SK-N-SH (cell line): Measurements from ENCODE around the gene SHMT2. TPM values are rescaled to one million over a fixed set of nuclear protein-coding genes. Genes with fewer than 3 reads are reported as not detected.

Source experiments
- CTCF ChIA-PET: fragments of 300-600, 350-600 bp; formaldehyde crosslinking; extraction: SDS; loops from one replicate; lab custom pipeline; 2021; lab: Yijun Ruan, JAX
- POLR2A ChIA-PET: fragments of 350-600 bp; sonication (Branson Sonifier 250); formaldehyde crosslinking; extraction: SDS; loops from one replicate; lab custom pipeline; 2020; ENCODE audit warnings: antibody characterized with exemption, inconsistent platforms; lab: Yijun Ruan, JAX
- DNase-seq: peaks from one replicate; pipeline ENCODE4 v3.0.0; 2012
- H2AFZ ChIP-seq: fragments of 200-600 bp; sonication (generic); 2 replicates; pipeline ENCODE4 v1.8.1; 2016; ENCODE audit warnings: antibody characterized with exemption, mild to moderate bottlenecking, low read depth
- H3F3A ChIP-seq: fragments of 200-600 bp; sonication (generic); replicated peaks from 2 replicates; pipeline ENCODE3; 2016; ENCODE audit warnings: antibody characterized with exemption, mild to moderate bottlenecking; ENCODE audit not compliant: insufficient read depth
- H3K27ac ChIP-seq, 2 experiments: fragments of 200-500 bp in 1 of 2; fragments of 200-600 bp in 1 of 2; sonication (Bioruptor generic) in 1 of 2; sonication (generic), shearing (Covaris generic) in 1 of 2; 2 replicates each; pipeline versions ENCODE4 v1.5.1 to v1.6.1; 2014 to 2016; ENCODE audit warnings: low read depth in 2 of 2, inconsistent platforms in 1 of 2, low read length in 1 of 2, mild to moderate bottlenecking in 1 of 2, mixed read lengths in 1 of 2
- H3K27me3 ChIP-seq: fragments of 200-600 bp; sonication (generic), shearing (Covaris generic); 2 replicates; pipeline ENCODE4 v1.6.1; 2016; ENCODE audit warnings: mixed run types; ENCODE audit not compliant: insufficient read depth
- H3K36me3 ChIP-seq, 2 experiments: fragments of 200-500 bp in 1 of 2; fragments of 200-600 bp in 1 of 2; sonication (Bioruptor generic) in 1 of 2; sonication (generic) in 1 of 2; replicated peaks in 1 of 2; 2 replicates each; pipeline versions ENCODE3 to v1.5.1; 2014 to 2016; ENCODE audit warnings: low read length in 1 of 2, mild to moderate bottlenecking in 1 of 2; ENCODE audit not compliant: insufficient read depth in 2 of 2, control insufficient read depth in 1 of 2
- H3K4me1 ChIP-seq, 2 experiments: fragments of 200-500 bp in 1 of 2; fragments of 200-600 bp in 1 of 2; sonication (Bioruptor generic) in 1 of 2; sonication (generic), shearing (Covaris generic) in 1 of 2; 2 replicates each; pipeline versions ENCODE4 v1.5.1 to v1.6.1; 2014 to 2016; ENCODE audit warnings: low read depth in 1 of 2, low read length in 1 of 2, mixed run types in 1 of 2; ENCODE audit not compliant: insufficient read depth in 2 of 2, control insufficient read depth in 1 of 2
- H3K4me2 ChIP-seq: fragments of 200-600 bp; sonication (generic), shearing (Covaris generic); 2 replicates; pipeline ENCODE4 v1.6.1; 2017; ENCODE audit warnings: mixed run types
- H3K4me3 ChIP-seq, 2 experiments: fragments of 200-500 bp in 1 of 2; fragments of 200-600 bp in 1 of 2; sonication (Bioruptor generic) in 1 of 2; sonication (generic), shearing (Covaris generic) in 1 of 2; 2 replicates each; pipeline versions ENCODE4 v1.5.1 to v1.8.1; 2014 to 2016; ENCODE audit warnings: low read depth in 2 of 2, inconsistent platforms in 1 of 2, low read length in 1 of 2, mild to moderate bottlenecking in 1 of 2, mixed read lengths in 1 of 2, moderate library complexity in 1 of 2
- H3K79me2 ChIP-seq: fragments of 200-600 bp; sonication (generic); 2 replicates; pipeline ENCODE4 v1.8.1; 2017; ENCODE audit warnings: mild to moderate bottlenecking; ENCODE audit not compliant: insufficient read depth
- H3K9ac ChIP-seq: fragments of 200-600 bp; sonication (generic); 2 replicates; pipeline ENCODE4 v1.6.1; 2017; ENCODE audit warnings: mixed run types
- H3K9me2 ChIP-seq: fragments of 200-600 bp; sonication (generic); 2 replicates; pipeline ENCODE4 v1.6.1; 2017; ENCODE audit warnings: mixed run types
- H3K9me3 ChIP-seq: fragments of 200-600 bp; sonication (generic); 2 replicates; pipeline ENCODE4 v1.6.1; 2017; ENCODE audit warnings: mixed run types, mild to moderate bottlenecking, moderate library complexity
- H4K20me1 ChIP-seq: fragments of 200-600 bp; sonication (generic); 2 replicates; pipeline ENCODE4 v1.6.1; 2017; ENCODE audit warnings: mild to moderate bottlenecking, mixed run types; ENCODE audit not compliant: insufficient read depth
- ELF1 ChIP-seq: IDR thresholded peaks from 2 replicates; pipeline ENCODE4 v1.4.0; 2012
- EP300 ChIP-seq, 2 experiments: IDR thresholded peaks; 2 replicates each; pipeline versions ENCODE4 v1.4.0 to v1.6.1; 2012; ENCODE audit warnings: borderline replicate concordance in 1 of 2, low read depth in 1 of 2, low read length in 1 of 2
- EZH2phosphoT487 ChIP-seq: fragments of 200-600 bp; sonication (generic); IDR thresholded peaks from 2 replicates; pipeline ENCODE4 v1.6.1; 2017; ENCODE audit warnings: low read depth, mixed run types, mild to moderate bottlenecking, antibody characterized with exemption, moderate library complexity, borderline replicate concordance
- FOXM1 ChIP-seq: IDR thresholded peaks from 2 replicates; pipeline ENCODE4 v1.4.0; 2012; ENCODE audit warnings: low read depth, mild to moderate bottlenecking
- GATA2 ChIP-seq: sonication (generic); formaldehyde crosslinking; IDR thresholded peaks from 2 replicates; pipeline ENCODE4 v1.5.0; 2020; ENCODE audit warnings: mild to moderate bottlenecking, missing genetic modification reagents
- JUND ChIP-seq: IDR thresholded peaks from 2 replicates; pipeline ENCODE4 v1.4.0; 2012
- POLR2AphosphoS5 ChIP-seq: IDR thresholded peaks from 2 replicates; pipeline ENCODE4 v1.6.1; 2012; ENCODE audit warnings: low read depth, low read length
- RAD21 ChIP-seq: IDR thresholded peaks from 2 replicates; pipeline ENCODE4 v1.6.1; 2012; ENCODE audit warnings: mild to moderate bottlenecking, low read length
- RCOR1 ChIP-seq: fragments of 150-350 bp; IDR thresholded peaks from 2 replicates; pipeline ENCODE4 v1.6.1; 2017; ENCODE audit warnings: antibody characterized with exemption, low read length
- SIN3A ChIP-seq: IDR thresholded peaks from 2 replicates; pipeline ENCODE4 v1.6.1; 2012; ENCODE audit warnings: low read depth, mild to moderate bottlenecking, low read length, moderate library complexity, borderline replicate concordance
- SMC3 ChIP-seq: IDR thresholded peaks from 2 replicates; pipeline ENCODE4 v1.6.1; 2012; ENCODE audit warnings: low read depth, low read length, improper control_type of control experiment
- TAF1 ChIP-seq: IDR thresholded peaks from 2 replicates; pipeline ENCODE4 v1.6.1; 2012; ENCODE audit warnings: low read depth, mild to moderate bottlenecking, low read length, moderate library complexity, borderline replicate concordance
- TCF12 ChIP-seq: IDR thresholded peaks from 2 replicates; pipeline ENCODE4 v1.4.0; 2012
- WGBS: methylation state at CpG from one replicate; pipeline ENCODE4 v1.1.6; 2017; ENCODE audit warnings: low lambda C conversion rate; 5-methylcytosine and 5-hydroxymethylcytosine counted together
- polyA plus RNA-seq, 3 experiments: library from polyadenylated mRNA; depleted of rRNA; stranded (reverse); fragments of >200 nt; gene quantifications; 2 replicates each; pipeline ENCODE4 v1.2.3, GENCODE V29; 2012
- TF ChIP-seq, protein P1 (sequence below): fragments of 150-350 bp; IDR thresholded peaks from 2 replicates; pipeline ENCODE4 v1.6.1; 2017; ENCODE audit warnings: antibody characterized with exemption, low read length, low read depth, borderline replicate concordance
- TF ChIP-seq, protein P2 (sequence below): IDR thresholded peaks from 2 replicates; pipeline ENCODE4; 2012

SHMT2 gene
- polyA plus RNA-seq, 1 of the 3 experiments (the other 2 are of a cell fraction), result 204 TPM

DNA sequence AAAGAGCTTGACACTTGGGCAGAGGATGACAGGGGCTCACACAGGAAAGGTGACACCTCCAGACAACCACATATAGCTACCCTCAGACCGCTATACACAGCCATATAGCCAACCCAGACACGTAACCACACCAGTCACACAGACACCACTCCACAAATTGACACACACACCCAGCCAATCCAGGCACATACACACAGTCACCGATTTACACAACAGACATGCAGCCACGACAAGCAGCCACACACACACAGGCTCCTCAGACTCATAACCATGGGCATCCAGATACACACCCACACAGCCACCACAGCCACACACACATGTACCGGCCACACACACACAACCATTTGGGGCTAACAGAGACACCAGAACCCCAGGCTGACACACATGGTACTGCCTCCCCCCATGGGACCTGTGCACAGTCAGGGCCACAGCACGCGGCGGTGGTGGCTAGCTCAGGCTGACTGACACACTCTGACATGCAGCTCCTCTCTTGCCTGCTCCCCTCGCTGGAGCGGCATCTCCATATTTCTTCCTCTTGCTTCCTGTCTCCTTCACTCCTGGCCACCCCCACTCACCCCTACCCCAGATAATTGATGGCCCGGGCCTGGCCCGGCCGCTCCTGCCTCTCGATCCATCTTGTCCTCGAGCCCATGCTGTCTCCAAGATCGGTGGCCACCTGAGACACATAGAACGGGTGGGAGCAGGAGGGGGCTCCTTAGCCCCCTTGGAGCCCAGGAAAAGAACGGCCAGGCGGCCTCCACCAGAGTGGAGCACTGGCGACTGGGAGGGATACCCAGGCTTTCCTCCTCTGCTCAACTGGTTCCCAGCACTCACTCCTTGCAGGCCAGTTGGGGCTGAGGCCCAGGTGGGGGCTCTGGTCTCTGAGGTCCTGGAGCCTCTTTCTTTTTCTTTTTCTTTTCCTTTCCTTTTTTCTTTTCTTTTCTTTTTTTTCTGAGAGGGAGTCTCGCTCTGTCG lies 6.0 kb upstream of the SHMT2 start:
- DNase-seq, result no peak
- peaks cover 0 to 2% of the 10 kb centered on the region in 2 experiments; a peak in 1 of 4 replicates for H3K4me1 ChIP-seq
- no peak overlapping the region for H3K4me3 ChIP-seq
- H3K9me3 ChIP-seq, result no peaks in the 10 kb centered on the region
- WGBS, result 87% methylated on average over 18 of the region's 22 CpGs
- H3K27ac ChIP-seq, result no peak overlapping the region
- no peaks in the 10 kb centered on the region for H3K9me2 ChIP-seq
- H3K4me2 ChIP-seq, result no peak overlapping the region
- no peak overlapping the region for H2AFZ ChIP-seq
- H3K9ac ChIP-seq, result no peak overlapping the region
- TF ChIP-seq RCOR1 (no peak), SIN3A (no peak), EZH2phosphoT487 (no peak), GATA2 (CRISPR knock-in tag) (no peak), JUND (no peak), SMC3 (no peak), RAD21 (no peak), TCF12 (no peak), EP300 (IDR thresholded peaks at IDR 0.05; ENCODE audit: borderline replicate concordance in 1 of 2, low read depth in 1 of 2, low read length in 1 of 2) (no peak), TAF1 (no peak), POLR2AphosphoS5 (no peak), FOXM1 (no peak), ELF1 (no peak)
- TF ChIP-seq, protein P1, sequence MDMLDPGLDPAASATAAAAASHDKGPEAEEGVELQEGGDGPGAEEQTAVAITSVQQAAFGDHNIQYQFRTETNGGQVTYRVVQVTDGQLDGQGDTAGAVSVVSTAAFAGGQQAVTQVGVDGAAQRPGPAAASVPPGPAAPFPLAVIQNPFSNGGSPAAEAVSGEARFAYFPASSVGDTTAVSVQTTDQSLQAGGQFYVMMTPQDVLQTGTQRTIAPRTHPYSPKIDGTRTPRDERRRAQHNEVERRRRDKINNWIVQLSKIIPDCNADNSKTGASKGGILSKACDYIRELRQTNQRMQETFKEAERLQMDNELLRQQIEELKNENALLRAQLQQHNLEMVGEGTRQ, result no peak
- TF ChIP-seq, protein P2, sequence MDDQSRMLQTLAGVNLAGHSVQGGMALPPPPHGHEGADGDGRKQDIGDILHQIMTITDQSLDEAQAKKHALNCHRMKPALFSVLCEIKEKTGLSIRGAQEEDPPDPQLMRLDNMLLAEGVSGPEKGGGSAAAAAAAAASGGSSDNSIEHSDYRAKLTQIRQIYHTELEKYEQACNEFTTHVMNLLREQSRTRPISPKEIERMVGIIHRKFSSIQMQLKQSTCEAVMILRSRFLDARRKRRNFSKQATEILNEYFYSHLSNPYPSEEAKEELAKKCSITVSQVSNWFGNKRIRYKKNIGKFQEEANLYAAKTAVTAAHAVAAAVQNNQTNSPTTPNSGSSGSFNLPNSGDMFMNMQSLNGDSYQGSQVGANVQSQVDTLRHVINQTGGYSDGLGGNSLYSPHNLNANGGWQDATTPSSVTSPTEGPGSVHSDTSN, result no peak
- TF ChIP-seq, all 33 proteins: peak for 0
- Histone ChIP-seq H3K27me3 (peaks cover 34% of the 10 kb centered on the region; the same call in 1 of the 2 replicates), H3F3A (no peaks in the 10 kb centered on the region), H3K36me3 (no peaks in the 10 kb centered on the region), H4K20me1 (no peaks in the 10 kb centered on the region), H3K79me2 (no peaks in the 10 kb centered on the region)
- POLR2A ChIA-PET, result no interaction called here
- CTCF ChIA-PET, result interaction anchor here (0.7 to 31.5 kb wide), 5 partner anchors 11 to 239 kb away, joined by 3 to 937 read pairs (median 6); partner anchors contain the start of genes INHBE and NXPH4
